DND-41 (cell line): ENCODE results near the gene ERBB4.

Experiments used
- ATAC-seq: fragments of 200-7000 bp; cut with Tn5 transposase; 3 replicates; pipeline ENCODE4 v1.9.1; 2021; ENCODE audit warnings: low read depth; ENCODE audit not compliant: insufficient read depth
- DNase-seq: peaks from one replicate; pipeline ENCODE4 v3.0.0-alpha.2; 2020
- H2AFZ ChIP-seq: 2 replicates; pipeline ENCODE4 v1.6.0; 2012; ENCODE audit warnings: low read depth, low read length
- H3K27ac ChIP-seq: 2 replicates; pipeline ENCODE4 v1.5.1; 2012; ENCODE audit warnings: low read length, inconsistent platforms
- H3K27me3 ChIP-seq: fragments of 200-600 bp; sonication (generic); 2 replicates; pipeline ENCODE4 v1.6.0; 2012; ENCODE audit warnings: low read length, mild to moderate bottlenecking, inconsistent platforms; ENCODE audit not compliant: insufficient read depth, poor library complexity
- H3K36me3 ChIP-seq: 2 replicates; pipeline ENCODE4 v1.5.1; 2012; ENCODE audit warnings: low read length, inconsistent platforms; ENCODE audit not compliant: insufficient read depth
- H3K4me1 ChIP-seq: 2 replicates; pipeline ENCODE4 v1.5.1; 2012; ENCODE audit warnings: mild to moderate bottlenecking, low read length; ENCODE audit not compliant: insufficient read depth
- H3K4me2 ChIP-seq: 2 replicates; pipeline ENCODE4 v1.6.0; 2012; ENCODE audit warnings: mild to moderate bottlenecking, moderate library complexity, low read length, inconsistent platforms; ENCODE audit not compliant: insufficient read depth
- H3K4me3 ChIP-seq, 2 experiments: fragments of 200-600 bp in 1 of 2; shearing (Covaris generic) in 1 of 2; 2 replicates each; pipeline ENCODE4 v1.5.1; 2012 to 2016; ENCODE audit warnings: inconsistent platforms in 2 of 2, low read length in 2 of 2, mild to moderate bottlenecking in 2 of 2, low read depth in 1 of 2, moderate library complexity in 1 of 2
- H3K79me2 ChIP-seq: 2 replicates; pipeline ENCODE4 v1.6.0; 2012; ENCODE audit warnings: low read length, inconsistent platforms; ENCODE audit not compliant: insufficient read depth
- H3K9ac ChIP-seq: 2 replicates; pipeline ENCODE4 v1.6.0; 2012; ENCODE audit warnings: low read depth, mild to moderate bottlenecking, inconsistent platforms, low read length, moderate library complexity
- H3K9me3 ChIP-seq: 2 replicates; pipeline ENCODE4 v1.5.1; 2012; ENCODE audit warnings: low read length, moderate library complexity, mild to moderate bottlenecking, inconsistent platforms; ENCODE audit not compliant: insufficient read depth, severe bottlenecking
- H4K20me1 ChIP-seq: 2 replicates; pipeline ENCODE4 v1.6.0; 2012; ENCODE audit warnings: low read length; ENCODE audit not compliant: insufficient read depth
- EZH2 ChIP-seq: IDR thresholded peaks from 3 replicates; pipeline ENCODE4 v1.6.1; 2012; ENCODE audit warnings: borderline replicate concordance, low read depth, mild to moderate bottlenecking, moderate library complexity, low read length, inconsistent platforms; ENCODE audit not compliant: severe bottlenecking
- TF ChIP-seq, protein P1 (sequence below): IDR thresholded peaks from 2 replicates; pipeline ENCODE4 v1.5.1; 2012; ENCODE audit warnings: borderline replicate concordance, low read length, moderate library complexity, mild to moderate bottlenecking; ENCODE audit not compliant: poor library complexity, severe bottlenecking; ENCODE audit errors: extremely low read depth

Gene ERBB4

DNA sequence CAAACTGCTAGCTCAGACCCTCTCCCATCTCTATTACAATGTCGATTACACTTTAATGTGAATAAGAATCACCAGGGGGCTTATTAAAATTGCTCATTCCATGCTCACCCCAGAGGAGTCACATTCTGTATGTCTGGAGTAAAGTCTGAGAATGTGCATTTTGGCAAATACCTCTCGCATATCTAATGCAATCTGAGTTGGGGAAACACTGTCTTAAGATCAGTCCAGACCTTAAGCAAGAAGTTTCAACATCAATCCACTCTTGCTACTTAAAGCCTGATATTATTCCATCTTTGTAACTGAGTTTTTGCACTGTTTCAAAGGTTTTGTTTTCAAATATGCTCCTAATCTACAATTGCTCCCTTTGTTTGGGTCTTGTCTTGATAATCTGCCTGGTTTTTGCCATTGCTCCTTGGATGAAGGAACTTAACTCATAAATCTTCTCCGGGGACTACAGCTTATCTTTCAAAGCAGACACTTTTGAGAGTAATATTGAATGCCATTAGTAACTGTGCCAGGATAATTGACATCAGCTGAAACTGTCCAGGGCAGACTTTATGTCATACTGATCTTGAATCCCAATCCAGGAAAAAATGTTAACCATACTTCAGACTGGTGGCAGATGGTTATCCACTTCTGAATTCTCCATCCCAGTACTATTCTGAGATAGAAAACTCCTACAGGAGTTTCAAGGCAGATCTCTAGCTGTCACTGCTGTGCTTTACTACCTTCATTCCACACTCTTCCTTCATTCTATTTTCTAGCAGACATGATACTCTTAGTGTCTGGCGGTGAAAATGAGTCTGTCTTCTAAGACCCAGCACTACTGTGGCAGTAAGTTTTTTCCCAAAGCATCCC lies 200.9 kb downstream of the ERBB4 start:
- no peak overlapping the region for H2AFZ ChIP-seq
- TF ChIP-seq, protein P1, sequence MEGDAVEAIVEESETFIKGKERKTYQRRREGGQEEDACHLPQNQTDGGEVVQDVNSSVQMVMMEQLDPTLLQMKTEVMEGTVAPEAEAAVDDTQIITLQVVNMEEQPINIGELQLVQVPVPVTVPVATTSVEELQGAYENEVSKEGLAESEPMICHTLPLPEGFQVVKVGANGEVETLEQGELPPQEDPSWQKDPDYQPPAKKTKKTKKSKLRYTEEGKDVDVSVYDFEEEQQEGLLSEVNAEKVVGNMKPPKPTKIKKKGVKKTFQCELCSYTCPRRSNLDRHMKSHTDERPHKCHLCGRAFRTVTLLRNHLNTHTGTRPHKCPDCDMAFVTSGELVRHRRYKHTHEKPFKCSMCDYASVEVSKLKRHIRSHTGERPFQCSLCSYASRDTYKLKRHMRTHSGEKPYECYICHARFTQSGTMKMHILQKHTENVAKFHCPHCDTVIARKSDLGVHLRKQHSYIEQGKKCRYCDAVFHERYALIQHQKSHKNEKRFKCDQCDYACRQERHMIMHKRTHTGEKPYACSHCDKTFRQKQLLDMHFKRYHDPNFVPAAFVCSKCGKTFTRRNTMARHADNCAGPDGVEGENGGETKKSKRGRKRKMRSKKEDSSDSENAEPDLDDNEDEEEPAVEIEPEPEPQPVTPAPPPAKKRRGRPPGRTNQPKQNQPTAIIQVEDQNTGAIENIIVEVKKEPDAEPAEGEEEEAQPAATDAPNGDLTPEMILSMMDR = no peak
- TF ChIP-seq EZH2 = no peak
- DNase-seq = no peak
- H3K4me2 ChIP-seq = no peak overlapping the region
- no peak overlapping the region for H3K9ac ChIP-seq
- H4K20me1 ChIP-seq = no peaks in the 10 kb centered on the region
- no peaks in the 10 kb centered on the region for H3K27me3 ChIP-seq
- H3K9me3 ChIP-seq = no peaks in the 10 kb centered on the region
- no peaks in the 10 kb centered on the region for H3K4me1 ChIP-seq
- H3K36me3 ChIP-seq = no peaks in the 10 kb centered on the region
- ATAC-seq = no peak
- no peak overlapping the region for H3K4me3 ChIP-seq
- no peak overlapping the region for H3K27ac ChIP-seq
- H3K79me2 ChIP-seq = no peaks in the 10 kb centered on the region

DNA sequence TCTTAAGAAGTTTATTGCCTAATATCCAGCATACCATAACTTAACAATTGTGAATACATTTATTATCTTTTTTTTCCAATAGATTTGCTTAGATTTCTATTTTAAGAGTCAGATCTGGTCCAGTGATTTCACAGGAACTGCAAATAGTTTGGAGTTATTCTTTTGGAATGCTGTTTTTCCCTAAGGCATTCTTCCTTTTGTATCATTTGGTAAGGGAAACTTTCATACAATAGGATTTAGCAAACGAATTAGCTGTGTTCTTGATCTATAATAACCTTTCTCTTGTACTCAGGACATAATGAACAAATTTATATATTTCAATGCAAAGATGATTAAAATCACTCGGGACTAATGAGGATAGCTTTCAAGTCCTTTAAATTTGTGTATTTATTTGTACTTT lies 201.6 kb downstream of the ERBB4 start:
- ATAC-seq (no peak), DNase-seq (no peak)
- Histone ChIP-seq H2AFZ (no peak overlapping the region), H3K9ac (no peak overlapping the region), H3K27ac (no peak overlapping the region), H3K36me3 (no peaks in the 10 kb centered on the region), H3K4me2 (no peak overlapping the region), H3K79me2 (no peaks in the 10 kb centered on the region), H3K4me3 (no peak overlapping the region), H3K9me3 (no peaks in the 10 kb centered on the region), H3K4me1 (no peaks in the 10 kb centered on the region), H4K20me1 (no peaks in the 10 kb centered on the region), H3K27me3 (no peaks in the 10 kb centered on the region)
- TF ChIP-seq, protein P1 = no peak
- no peak for TF ChIP-seq EZH2

DNA sequence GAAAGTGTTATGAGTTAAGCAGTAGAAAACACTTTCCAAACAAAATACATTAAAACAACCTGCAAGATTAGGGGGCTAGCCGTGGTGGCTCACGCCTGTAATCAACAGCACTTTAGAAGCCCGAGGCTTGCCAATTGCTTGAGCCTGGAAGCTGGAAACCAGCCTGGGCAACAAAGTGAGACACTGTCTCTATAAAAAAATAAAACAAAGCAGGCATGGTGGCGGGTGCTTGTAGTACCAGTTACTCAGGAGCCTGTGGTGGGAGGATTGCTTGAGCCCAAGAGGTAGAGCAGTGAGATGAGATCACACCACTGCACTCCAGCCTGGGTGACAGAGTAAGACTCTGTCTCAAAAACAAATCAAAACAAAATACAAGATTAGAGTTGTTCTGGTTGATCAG lies 208.3 kb downstream of the ERBB4 start:
- ATAC-seq = no peak
- Histone ChIP-seq H3K4me3 (no peak overlapping the region), H3K27me3 (no peaks in the 10 kb centered on the region), H4K20me1 (no peaks in the 10 kb centered on the region), H3K4me1 (no peaks in the 10 kb centered on the region), H3K9me3 (no peaks in the 10 kb centered on the region), H3K9ac (no peak overlapping the region), H3K79me2 (no peaks in the 10 kb centered on the region), H3K36me3 (no peaks in the 10 kb centered on the region), H3K27ac (no peak overlapping the region), H3K4me2 (no peak overlapping the region), H2AFZ (no peak overlapping the region)
- DNase-seq = no peak
- no peak for TF ChIP-seq EZH2
- TF ChIP-seq, protein P1 = no peak
